Activated naive CD4-positive, alpha-beta T cell treated with anti-CD3 and anti-CD28 coated beads, Interleukin-2, amount 10 ng/mL, durations not matched to agents 7 days and 5 days (primary cell): ENCODE results near the gene ENTPD2.

Source experiments
- CTCF ChIA-PET: fragments of 350-600 bp; sonication (Branson Sonifier 250); formaldehyde crosslinking; loops from one replicate; lab custom pipeline; 2021; ENCODE audit warnings: antibody characterized with exemption; lab: Charles Lee
- DNase-seq: peaks from one replicate; pipeline ENCODE4 v3.0.0-alpha.2; 2020
- H3K27ac Mint-ChIP-seq: one replicate; pipeline ENCODE4 v1.8.0; 2021; ENCODE audit warnings: mild to moderate bottlenecking, moderate library complexity, mixed read lengths
- H3K27me3 Mint-ChIP-seq: one replicate; pipeline ENCODE4 v1.8.0; 2021; ENCODE audit warnings: mild to moderate bottlenecking, mixed read lengths
- H3K36me3 Mint-ChIP-seq: one replicate; pipeline ENCODE4 v1.8.0; 2021; ENCODE audit warnings: mixed read lengths
- H3K4me1 Mint-ChIP-seq: one replicate; pipeline ENCODE4 v1.8.0; 2021; ENCODE audit warnings: mixed read lengths
- H3K4me3 Mint-ChIP-seq: one replicate; pipeline ENCODE4 v1.8.0; 2021; ENCODE audit warnings: mild to moderate bottlenecking, moderate library complexity, mixed read lengths
- H3K9me3 Mint-ChIP-seq: one replicate; pipeline ENCODE4 v1.8.0; 2021; ENCODE audit warnings: mixed read lengths

Gene ENTPD2

DNA sequence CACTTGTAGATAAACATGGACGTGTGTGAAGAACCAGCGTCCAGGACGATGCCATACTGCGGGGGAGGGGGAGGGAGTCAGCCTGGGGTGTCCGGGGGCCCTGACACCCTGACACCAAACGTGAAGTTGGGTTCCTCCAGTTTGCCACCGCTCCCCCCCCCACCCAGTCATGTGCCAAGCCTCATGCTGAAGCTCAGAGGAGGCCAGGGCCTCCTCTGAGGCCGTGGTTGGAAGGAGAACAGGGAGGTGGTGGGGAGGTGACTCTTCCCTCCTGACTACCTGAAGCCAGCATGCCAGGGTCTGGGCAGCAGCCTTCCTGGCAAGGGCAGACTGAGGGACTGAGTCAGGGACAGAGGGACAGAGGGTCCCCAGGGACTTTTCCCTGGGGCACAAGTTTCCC, 1.6 kb downstream of the ENTPD2 start:
- H3K27ac Mint-ChIP-seq = no peak overlapping the region
- no peaks in the 10 kb centered on the region for H3K9me3 Mint-ChIP-seq
- no peaks in the 10 kb centered on the region for H3K36me3 Mint-ChIP-seq
- DNase-seq = no peak
- CTCF ChIA-PET = interaction anchor here (0.9 to 2.1 kb wide), 5 partner anchors 12 to 184 kb away, joined by 3 to 11 read pairs (median 3); no protein-coding TSS in a partner anchor
- H3K4me3 Mint-ChIP-seq = no peak overlapping the region
- H3K4me1 Mint-ChIP-seq = peaks cover 6% of the 10 kb centered on the region
- peaks cover 91% of the 10 kb centered on the region for H3K27me3 Mint-ChIP-seq

DNA sequence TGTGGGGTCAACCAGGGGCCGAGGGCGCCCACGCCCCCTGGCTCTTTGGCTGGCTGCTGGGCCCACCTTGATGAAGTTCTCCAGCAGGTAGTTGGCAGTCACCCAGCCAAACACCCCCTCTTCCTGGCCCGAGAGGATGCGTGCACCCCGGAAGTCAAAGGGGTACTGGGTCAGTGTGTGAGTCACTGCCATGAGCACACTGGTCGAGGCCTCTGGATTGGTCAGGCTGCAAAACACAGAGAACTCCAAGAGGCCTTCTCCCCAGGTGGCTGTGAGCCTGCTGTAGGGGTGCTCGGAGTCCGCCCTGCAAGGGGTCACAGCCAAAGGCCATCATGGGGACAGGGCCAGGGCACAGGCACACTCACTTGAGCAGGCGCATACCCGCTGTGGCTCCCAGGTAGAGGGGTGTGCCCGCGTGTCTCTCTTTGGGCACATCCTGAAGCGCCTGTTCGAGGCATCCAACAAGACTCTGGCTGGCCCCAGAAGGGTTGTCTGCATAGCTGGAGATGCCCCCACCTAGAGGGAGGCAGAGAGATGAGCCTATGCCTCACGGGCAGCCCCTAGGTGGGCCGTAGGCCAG, 2.6 kb downstream of the ENTPD2 start:
- CTCF ChIA-PET = interaction anchor here (0.6 to 5.4 kb wide), 3 partner anchors 13 to 16 kb away, joined by 3 to 103 read pairs (median 11); partner anchors contain the start of gene SAPCD2
- Mint-ChIP-seq H3K9me3 (no peaks in the 10 kb centered on the region), H3K4me1 (peaks cover 12% of the 10 kb centered on the region), H3K27ac (no peak overlapping the region), H3K36me3 (no peaks in the 10 kb centered on the region), H3K4me3 (no peak overlapping the region), H3K27me3 (peaks cover 92% of the 10 kb centered on the region)
- no peak for DNase-seq

DNA sequence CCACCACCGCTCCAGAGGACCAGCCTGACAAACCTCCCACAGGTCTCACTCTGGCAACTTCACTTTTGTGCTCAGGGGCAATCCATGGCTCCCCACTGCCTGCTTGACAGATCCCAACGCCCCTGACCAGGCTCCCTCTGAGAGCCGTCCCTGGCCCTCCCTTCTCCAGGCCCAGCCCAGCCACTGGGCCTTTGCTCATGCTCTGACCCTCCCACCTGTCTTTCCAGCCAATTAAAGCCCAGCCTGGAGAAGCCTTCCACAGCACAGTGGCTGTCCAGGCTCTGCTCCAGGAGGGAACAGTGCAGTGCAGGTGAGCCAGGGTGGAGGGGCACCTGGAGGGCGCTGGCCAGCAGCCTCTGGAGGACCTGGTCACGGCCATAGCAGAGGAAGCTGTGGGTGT, 3.3 kb downstream of the ENTPD2 start:
- Mint-ChIP-seq H3K27ac (no peak overlapping the region), H3K4me3 (no peak overlapping the region), H3K27me3 (peaks cover 92% of the 10 kb centered on the region), H3K9me3 (no peaks in the 10 kb centered on the region), H3K4me1 (peaks cover 12% of the 10 kb centered on the region), H3K36me3 (no peaks in the 10 kb centered on the region)
- no peak for DNase-seq
- CTCF ChIA-PET = interaction anchor here (0.7 to 5.4 kb wide), 4 partner anchors 17 to 102 kb away, joined by 3 to 103 read pairs (median 6); partner anchors contain the start of genes MAN1B1 and SAPCD2

DNA sequence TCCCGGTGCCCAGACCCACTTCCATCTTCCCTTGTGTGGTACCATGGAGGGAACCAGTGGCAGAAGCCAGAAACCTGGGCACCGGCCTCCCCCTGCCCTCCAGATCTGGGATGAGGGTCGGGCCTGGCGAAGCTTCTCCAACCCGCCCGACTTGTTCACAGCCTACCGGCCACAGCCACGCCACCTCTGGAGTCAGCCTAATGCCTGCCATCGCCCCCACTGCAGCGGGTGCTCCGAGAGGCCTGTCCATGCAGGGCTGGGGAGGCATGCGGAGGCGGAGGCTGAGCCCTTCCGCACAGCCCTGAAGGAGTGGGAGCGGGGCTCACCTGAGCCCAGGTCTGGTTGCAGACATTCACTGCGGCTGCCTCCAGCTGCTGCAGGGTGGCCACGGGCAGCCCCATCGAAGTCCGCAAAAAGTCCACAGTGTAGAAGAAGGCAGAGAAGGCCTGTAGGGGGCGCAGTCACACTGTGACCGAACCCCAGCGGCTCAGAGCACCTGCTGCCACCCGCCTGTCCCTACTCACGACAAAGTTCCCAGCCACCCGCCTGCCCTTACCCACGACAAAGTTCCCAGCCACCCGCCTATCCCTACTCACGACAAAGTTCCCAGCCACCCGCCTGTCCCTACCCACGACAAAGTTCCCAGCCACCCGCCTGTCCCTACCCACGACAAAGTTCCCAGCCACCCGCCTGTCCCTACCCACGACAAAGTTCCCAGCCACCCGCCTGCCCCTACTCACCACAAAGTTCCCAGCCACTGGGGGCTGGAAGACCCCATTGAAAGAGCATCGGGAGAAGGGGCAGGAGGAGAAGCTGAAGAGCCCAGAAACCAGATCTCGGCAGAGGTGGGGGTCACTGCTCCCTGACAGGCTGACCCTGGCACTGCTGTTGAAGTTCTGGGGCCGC, 4.1 kb downstream of the ENTPD2 start:
- peak; percentile 82 for DNase-seq
- Mint-ChIP-seq H3K36me3 (no peaks in the 10 kb centered on the region), H3K4me1 (peaks cover 18% of the 10 kb centered on the region), H3K4me3 (no peak overlapping the region), H3K27ac (peak overlapping the region; percentile 37), H3K27me3 (peaks cover 92% of the 10 kb centered on the region), H3K9me3 (no peaks in the 10 kb centered on the region)
- CTCF ChIA-PET = interaction anchor here (0.7 to 5.4 kb wide), 7 partner anchors 15 to 139 kb away, joined by 3 to 103 read pairs (median 3); partner anchors contain the start of genes MAN1B1, SAPCD2 and SSNA1

DNA sequence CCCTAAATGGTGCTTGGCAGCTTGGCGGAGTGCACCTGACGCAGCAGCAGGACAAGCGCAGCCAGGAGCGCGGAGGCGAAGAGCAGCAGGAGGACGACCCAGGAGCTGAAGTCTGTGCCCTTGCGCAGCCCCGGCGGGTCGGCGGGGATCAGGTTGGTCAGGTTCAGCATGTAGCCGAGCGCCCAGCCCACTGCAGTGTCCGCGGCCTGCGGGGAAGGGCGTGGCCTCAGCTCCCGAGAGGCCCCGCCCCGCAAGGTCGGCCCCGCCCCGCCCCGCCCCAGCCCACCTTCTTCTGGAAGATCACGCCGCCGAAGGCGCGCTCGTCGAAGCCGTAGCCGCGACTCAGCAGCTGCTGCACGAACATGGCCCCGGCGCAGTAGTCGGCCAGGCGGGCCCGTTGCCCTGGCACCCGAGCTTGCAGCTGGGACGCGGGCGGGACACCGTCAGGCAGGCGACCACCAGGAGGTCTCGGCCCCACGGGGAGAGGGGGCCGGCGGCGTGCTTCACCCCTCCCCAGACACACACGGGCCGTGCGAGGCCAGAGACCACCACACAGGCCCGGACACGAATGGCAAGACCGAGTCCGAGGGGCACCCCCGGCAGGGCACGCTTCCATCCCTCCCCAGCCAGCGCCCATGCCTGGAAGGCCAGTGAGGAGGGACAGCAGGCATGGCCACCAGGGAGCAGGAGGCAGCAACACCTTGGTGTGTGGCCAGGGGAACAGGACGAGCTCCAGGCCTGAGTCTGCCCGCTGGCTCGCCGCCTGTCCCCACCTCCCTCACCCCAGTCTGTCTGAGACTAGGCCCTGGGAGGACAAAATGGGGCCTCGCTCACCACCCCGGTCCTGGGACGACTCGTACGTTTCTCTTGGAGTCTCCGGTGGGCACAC, 5.0 kb downstream of the ENTPD2 start:
- Mint-ChIP-seq H3K4me3 (no peak overlapping the region), H3K4me1 (peaks cover 27% of the 10 kb centered on the region)
- no peak for DNase-seq

DNA sequence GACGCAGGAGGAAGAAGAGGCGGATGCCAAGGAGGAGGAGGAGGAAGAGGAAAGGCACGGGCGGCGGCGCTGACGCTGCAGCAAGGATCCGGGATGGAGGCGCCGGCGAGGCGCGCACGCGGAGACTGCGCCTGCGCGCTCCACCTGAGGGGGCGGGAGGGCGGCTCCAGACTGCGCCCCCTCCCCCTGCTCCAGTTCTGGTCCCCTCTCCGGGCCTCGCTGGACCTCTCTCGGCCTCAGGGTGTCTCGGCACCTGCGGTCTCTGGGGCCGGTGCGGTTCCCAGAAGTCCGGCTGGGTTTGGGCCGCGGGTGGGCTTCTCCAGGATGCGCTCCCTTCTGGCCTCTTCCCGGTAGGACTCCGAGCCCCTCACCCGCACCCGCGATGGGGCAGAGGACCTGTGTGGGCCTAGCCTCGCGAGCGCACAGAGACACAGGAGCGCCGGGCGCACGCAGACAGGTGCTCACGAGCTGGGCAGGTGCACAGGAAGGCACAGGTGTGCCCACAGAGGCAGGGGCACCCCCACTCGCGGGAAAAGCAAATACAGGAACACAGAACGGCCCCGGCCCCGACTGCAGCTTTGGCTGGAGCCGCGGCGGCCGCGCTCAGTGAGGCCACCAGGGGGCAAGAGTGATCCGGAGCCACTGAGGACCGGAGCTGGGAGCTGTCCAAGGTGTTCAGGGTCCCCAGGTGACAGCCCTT, 7.6 kb downstream of the ENTPD2 start, which contains the start of gene NPDC1:
TSS of gene NPDC1 (minus strand) at position 90 of the 700 bp plus-strand sequence. CDS start 188 bp downstream, outside the sequence.
- no peaks in the 10 kb centered on the region for H3K9me3 Mint-ChIP-seq
- DNase-seq = peak; percentile 92
- no peaks in the 10 kb centered on the region for H3K36me3 Mint-ChIP-seq
- CTCF ChIA-PET = interaction anchor here (0.7 to 5.4 kb wide), 25 partner anchors 9 to 266 kb away, joined by 3 to 103 read pairs (median 4); partner anchors contain the start of genes AJM1, CYSRT1, FUT7 and GRIN1
- H3K4me1 Mint-ChIP-seq = peaks cover 35% of the 10 kb centered on the region
- peak within 1 kb of the TSS; percentile 75 for H3K4me3 Mint-ChIP-seq
- H3K27me3 Mint-ChIP-seq = peaks cover 86% of the 10 kb centered on the region
- H3K27ac Mint-ChIP-seq = peak within 1 kb of the TSS; percentile 68

More for the DNA sequence above, 5.0 kb downstream of the ENTPD2 start:
- Mint-ChIP-seq H3K27me3 (peaks cover 95% of the 10 kb centered on the region), H3K9me3 (no peaks in the 10 kb centered on the region), H3K27ac (no peak overlapping the region), H3K36me3 (no peaks in the 10 kb centered on the region)
- CTCF ChIA-PET = interaction anchor here (0.8 to 5.4 kb wide), 4 partner anchors 14 to 140 kb away, joined by 3 to 103 read pairs (median 7); partner anchors contain the start of genes SAPCD2 and SSNA1

DNA sequence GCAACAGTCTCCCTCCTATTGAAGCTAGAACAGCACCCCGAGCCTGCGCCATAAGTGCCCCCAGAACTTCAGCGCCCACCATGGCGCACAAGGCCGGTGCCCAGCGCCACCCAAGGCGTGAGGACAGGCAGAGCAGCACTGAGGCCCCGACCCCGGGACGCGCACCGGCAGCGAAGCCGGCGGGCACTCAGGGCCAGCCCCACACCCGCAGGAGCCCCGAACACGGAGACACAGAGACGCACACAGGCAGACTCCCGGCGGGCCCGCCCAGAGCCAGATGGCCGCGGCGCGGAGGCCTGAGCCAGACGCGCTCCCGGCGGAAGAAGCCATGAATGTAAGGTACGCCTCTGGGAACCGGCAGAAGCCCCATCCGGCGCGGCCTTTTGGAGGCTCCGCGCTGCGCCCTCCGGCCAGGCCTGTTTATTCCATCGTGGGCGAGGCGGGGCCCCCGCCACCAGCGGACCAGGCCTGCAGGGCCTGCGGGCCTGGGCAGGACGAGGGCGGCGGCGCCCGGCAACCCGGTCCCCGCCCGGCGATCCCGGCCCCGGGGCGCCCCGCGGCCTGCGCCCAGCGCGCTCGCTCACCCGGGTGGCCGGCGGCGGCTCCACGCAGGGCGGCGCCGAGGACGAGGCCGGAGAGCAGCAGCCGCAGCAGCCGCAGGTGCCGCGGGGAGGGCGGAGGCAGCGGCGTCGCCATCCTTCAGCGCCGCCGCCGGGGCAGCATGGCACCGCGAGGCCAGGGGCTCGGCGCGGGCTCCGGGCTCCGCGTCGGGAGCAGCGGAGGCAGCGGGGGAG, 8.4 kb downstream of the ENTPD2 start:
- CTCF ChIA-PET = interaction anchor here (0.9 to 5.4 kb wide), 9 partner anchors 10 to 132 kb away, joined by 3 to 103 read pairs (median 6); partner anchors contain the start of genes ABCA2 and SAPCD2
- Mint-ChIP-seq H3K9me3 (no peaks in the 10 kb centered on the region), H3K4me3 (peak overlapping the region; percentile 75), H3K27ac (no peak overlapping the region), H3K4me1 (peaks cover 35% of the 10 kb centered on the region), H3K36me3 (no peaks in the 10 kb centered on the region), H3K27me3 (peaks cover 79% of the 10 kb centered on the region)
- DNase-seq = peak; percentile 55

DNA sequence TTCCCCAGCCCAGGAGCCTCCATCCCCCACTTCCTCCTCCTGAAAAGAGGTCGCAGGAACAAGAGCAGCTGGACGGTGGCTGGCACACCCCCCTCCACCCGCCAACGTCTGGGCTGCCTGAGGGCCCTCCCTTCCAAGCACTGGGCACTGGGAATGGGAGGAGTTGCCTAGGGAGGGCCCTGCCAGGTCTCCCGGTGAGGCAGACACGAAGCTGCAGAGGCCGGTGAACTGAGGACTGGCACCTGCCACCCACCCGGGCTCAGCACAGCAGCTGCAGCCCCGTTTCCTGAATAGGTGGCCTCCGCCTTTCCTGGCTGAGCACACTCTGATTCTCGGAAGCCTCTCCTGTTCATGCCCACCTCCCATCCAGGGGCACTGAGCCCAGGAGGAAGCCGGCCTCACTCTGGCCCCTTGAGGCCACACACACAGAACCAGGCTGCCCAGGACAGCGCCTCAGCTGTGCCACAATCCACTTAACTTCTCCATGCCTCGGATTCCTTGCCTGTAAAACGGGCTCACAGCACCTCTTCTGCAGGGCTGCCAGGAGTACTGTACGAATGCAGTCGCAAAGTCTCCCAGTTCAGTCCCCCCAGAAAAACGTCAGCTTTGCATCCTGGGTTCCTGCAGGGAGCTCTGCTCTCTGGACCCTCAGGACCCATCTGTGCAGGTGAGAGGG, 9.2 kb downstream of the ENTPD2 start:
- Mint-ChIP-seq H3K4me1 (peaks cover 32% of the 10 kb centered on the region), H3K27ac (peak overlapping the region; percentile 68), H3K27me3 (peaks cover 70% of the 10 kb centered on the region), H3K4me3 (peak overlapping the region; percentile 75), H3K9me3 (no peaks in the 10 kb centered on the region), H3K36me3 (no peaks in the 10 kb centered on the region)
- CTCF ChIA-PET = interaction anchor here (1.2 to 2.4 kb wide), 4 partner anchors 10 to 19 kb away, joined by 4 to 16 read pairs (median 9); partner anchors contain the start of gene ABCA2
- no peak for DNase-seq

DNA sequence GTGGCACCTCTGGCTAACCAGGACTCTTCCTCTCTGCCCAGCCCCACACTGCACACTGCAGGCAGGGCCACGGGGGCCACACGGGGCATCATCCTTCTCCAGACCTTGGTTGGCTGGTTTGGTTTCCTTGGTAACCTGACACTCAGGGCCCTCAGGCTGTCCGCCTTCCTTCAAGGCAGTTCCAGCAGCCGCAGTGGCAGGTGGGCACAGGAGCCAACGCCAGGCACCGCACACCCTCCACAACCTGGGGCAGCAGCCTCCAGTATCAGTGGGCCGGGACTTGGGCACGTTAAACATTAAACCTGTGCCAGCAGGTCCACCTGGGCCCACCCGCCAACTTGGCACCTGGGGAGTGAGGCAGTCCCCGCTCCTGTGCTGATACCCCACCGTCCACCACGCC, 9.8 kb downstream of the ENTPD2 start:
- H3K27me3 Mint-ChIP-seq = peaks cover 64% of the 10 kb centered on the region
- no peak overlapping the region for H3K27ac Mint-ChIP-seq
- DNase-seq = no peak
- CTCF ChIA-PET = interaction anchor here (1.2 to 2.4 kb wide), 4 partner anchors 9 to 20 kb away, joined by 4 to 16 read pairs (median 9); partner anchors contain the start of gene ABCA2
- H3K9me3 Mint-ChIP-seq = no peaks in the 10 kb centered on the region
- peaks cover 29% of the 10 kb centered on the region for H3K4me1 Mint-ChIP-seq
- H3K4me3 Mint-ChIP-seq = peak overlapping the region; percentile 75
- no peaks in the 10 kb centered on the region for H3K36me3 Mint-ChIP-seq

DNA sequence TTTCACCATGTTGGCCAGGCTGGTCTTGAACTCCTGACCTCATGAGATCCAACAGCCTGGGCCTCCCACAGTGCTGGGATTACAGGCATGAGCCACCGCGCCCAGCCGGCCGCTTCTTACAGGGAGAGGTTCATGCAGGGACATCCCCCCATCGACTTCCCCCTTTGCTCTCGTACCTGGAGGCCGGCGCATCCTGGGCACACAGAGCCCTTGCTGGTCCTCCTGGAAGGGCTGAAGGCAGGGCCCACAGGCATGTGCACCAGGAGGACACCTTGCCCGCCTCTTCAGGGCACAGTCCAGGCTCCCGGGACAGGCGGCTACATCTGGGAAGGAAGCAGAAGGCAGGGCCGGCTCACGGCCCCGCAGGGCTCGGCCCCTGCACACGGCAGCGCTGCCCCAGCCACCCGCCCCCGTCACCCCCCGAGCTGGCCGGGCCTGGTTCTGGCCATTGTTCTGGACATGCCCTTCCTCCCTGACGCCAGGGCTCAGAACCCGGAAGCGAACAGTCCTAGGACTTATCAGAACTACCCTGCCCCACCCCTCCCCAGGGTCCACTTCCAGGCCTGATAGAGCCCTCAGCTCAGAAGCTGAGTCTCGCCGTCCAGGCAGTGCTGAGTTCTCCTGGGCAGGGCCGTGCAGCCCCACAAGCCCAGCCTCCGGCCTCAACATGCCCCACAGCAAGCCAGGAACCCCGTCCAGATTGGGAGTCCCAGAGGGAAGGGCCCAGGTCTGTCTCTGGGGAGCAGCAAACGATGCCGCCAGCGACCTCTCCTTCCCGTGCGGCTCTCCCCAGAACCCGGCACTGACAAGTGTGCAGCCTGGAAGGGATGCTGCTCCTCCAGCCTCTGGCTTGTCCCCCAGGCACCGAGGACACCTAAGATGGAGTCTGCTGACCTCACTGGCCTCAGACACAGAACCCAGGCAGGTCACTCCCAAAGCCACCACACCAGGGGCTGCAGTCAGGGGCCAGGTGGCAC, 10.8 kb downstream of the ENTPD2 start:
- H3K27ac Mint-ChIP-seq = no peak overlapping the region
- CTCF ChIA-PET = interaction anchor here (0.6 to 2.4 kb wide), 3 partner anchors 8 to 21 kb away, joined by 3 to 16 read pairs (median 12); partner anchors contain the start of gene ABCA2
- DNase-seq = no peak
- H3K4me1 Mint-ChIP-seq = peaks cover 29% of the 10 kb centered on the region
- peak overlapping the region; percentile 15 for H3K4me3 Mint-ChIP-seq
- H3K36me3 Mint-ChIP-seq = peaks cover 2% of the 10 kb centered on the region
- H3K27me3 Mint-ChIP-seq = peaks cover 54% of the 10 kb centered on the region
- H3K9me3 Mint-ChIP-seq = no peaks in the 10 kb centered on the region

DNA sequence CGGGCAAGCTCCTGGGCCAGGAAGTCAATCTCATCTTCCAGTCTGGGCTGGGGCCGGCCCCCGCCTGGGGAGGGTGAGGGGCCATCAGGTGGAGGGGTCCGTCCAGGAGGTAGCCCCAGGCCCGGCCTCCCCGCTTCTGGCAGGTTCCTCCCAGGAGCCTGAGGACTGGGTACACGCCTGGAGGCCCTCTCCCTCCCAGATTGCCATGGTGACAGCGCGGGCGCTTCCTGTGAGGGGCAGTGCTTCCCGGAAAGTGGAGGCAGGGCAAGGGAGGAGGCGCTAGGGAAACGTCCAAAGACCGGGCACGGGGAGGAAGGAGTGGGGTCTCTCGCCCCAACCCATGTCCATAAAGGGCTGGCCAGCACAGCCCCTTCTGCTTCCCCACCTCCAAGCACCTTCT, 12.7 kb downstream of the ENTPD2 start:
- peaks cover 2% of the 10 kb centered on the region for H3K36me3 Mint-ChIP-seq
- CTCF ChIA-PET = interaction anchor here (1.6 kb wide), 1 partner anchor 12 kb away, joined by 6 read pairs; no protein-coding TSS in a partner anchor
- peaks cover 23% of the 10 kb centered on the region for H3K4me1 Mint-ChIP-seq
- peaks cover 35% of the 10 kb centered on the region for H3K27me3 Mint-ChIP-seq
- DNase-seq = no peak
- no peak overlapping the region for H3K4me3 Mint-ChIP-seq
- no peaks in the 10 kb centered on the region for H3K9me3 Mint-ChIP-seq
- H3K27ac Mint-ChIP-seq = no peak overlapping the region
